Caco-2 (cell line): ENCODE measurements around the gene CCS. TPM values are rescaled to one million over a fixed set of nuclear protein-coding genes. Genes with fewer than 3 reads are reported as not detected.

Experiments
- BruUV-seq: library from RNA; stranded (reverse); fragments of 400-500 nt; replicated peaks from 2 replicates; lab custom pipeline; 2021; lab: Mats Ljungman, UMichigan
- CTCF ChIA-PET: fragments of 300-600 bp; sonication (Branson Sonifier 250); formaldehyde crosslinking; loops from one replicate; lab custom pipeline; 2022; ENCODE audit warnings: antibody characterized with exemption; lab: Charles Lee
- POLR2A ChIA-PET: fragments of 300-600 bp; sonication (Branson Sonifier 250); formaldehyde crosslinking; loops from one replicate; lab custom pipeline; 2022; ENCODE audit warnings: antibody characterized with exemption; lab: Charles Lee
- DNase-seq, 2 experiments: peaks; one replicate each; pipeline versions ENCODE4 v3.0.0 to v3.0.0-alpha.2; 2020 to 2022
- H3K27me3 ChIP-seq: replicated peaks from 2 replicates; pipeline ENCODE4 v1.6.0; 2011; ENCODE audit warnings: low read length; ENCODE audit not compliant: control insufficient read depth, insufficient read depth
- H3K36me3 ChIP-seq: 2 replicates; pipeline ENCODE4 v1.5.1; 2011; ENCODE audit warnings: low read length; ENCODE audit not compliant: control insufficient read depth, insufficient read depth
- H3K4me1 ChIP-seq: fragments of 250-450 bp; sonication (Bioruptor Pico); 2 replicates; pipeline ENCODE4 v1.5.1; 2020; ENCODE audit warnings: mild to moderate bottlenecking
- H3K4me3 ChIP-seq: 2 replicates; pipeline ENCODE4 v1.5.1; 2011; ENCODE audit warnings: low read depth, mild to moderate bottlenecking, control low read depth, low read length
- H3K9me3 ChIP-seq: fragments of 250-450 bp; sonication (Bioruptor Pico); 2 replicates; pipeline ENCODE4 v1.5.1; 2020; ENCODE audit warnings: mild to moderate bottlenecking, moderate library complexity
- H3K27ac Mint-ChIP-seq: one replicate; pipeline ENCODE4 v1.8.0; 2022; ENCODE audit warnings: mixed read lengths; ENCODE audit not compliant: unreplicated experiment
- H3K27me3 Mint-ChIP-seq: one replicate; pipeline ENCODE4 v1.8.0; 2022; ENCODE audit warnings: mixed read lengths; ENCODE audit not compliant: insufficient read depth, unreplicated experiment
- H3K36me3 Mint-ChIP-seq: one replicate; pipeline ENCODE4 v1.8.0; 2022; ENCODE audit warnings: mild to moderate bottlenecking, mixed read lengths; ENCODE audit not compliant: insufficient read depth, unreplicated experiment
- H3K4me1 Mint-ChIP-seq: one replicate; pipeline ENCODE4 v1.8.0; 2022; ENCODE audit warnings: low read depth, mixed read lengths; ENCODE audit not compliant: unreplicated experiment
- H3K4me3 Mint-ChIP-seq: one replicate; pipeline ENCODE4 v1.8.0; 2022; ENCODE audit warnings: mild to moderate bottlenecking, moderate library complexity, mixed read lengths; ENCODE audit not compliant: unreplicated experiment
- H3K9me3 Mint-ChIP-seq: one replicate; pipeline ENCODE4 v1.8.0; 2022; ENCODE audit warnings: mixed read lengths; ENCODE audit not compliant: unreplicated experiment
- intact Hi-C: fragments of 100-400 bp; cut with micrococcal nuclease; formaldehyde crosslinking; loops from one replicate; pipeline ENCODE4 v1.10.0; 2022; ENCODE audit not compliant: unreplicated experiment
- total RNA-seq: library from RNA; stranded (reverse); gene quantifications from 2 replicates; pipeline ENCODE4 v1.2.3, GENCODE V29; 2022
- TF ChIP-seq, protein P1 (sequence below), 2 experiments: fragments of 200-600 bp in 1 of 2; IDR thresholded peaks; 1 replicate in 1 of 2; 2 replicates in 1 of 2; pipeline versions ENCODE4 v1.5.1 to v1.8.0; 2011 to 2022; ENCODE audit warnings: antibody characterized with exemption in 1 of 2, control low read depth in 1 of 2, inconsistent platforms in 1 of 2, low read depth in 1 of 2, low read length in 1 of 2, mild to moderate bottlenecking in 1 of 2, moderate library complexity in 1 of 2; ENCODE audit not compliant: insufficient read depth in 1 of 2, severe bottlenecking in 1 of 2, unreplicated experiment in 1 of 2

Gene CCS
- total RNA-seq, 1 experiment from 2014 or later = 52.9 TPM

DNA sequence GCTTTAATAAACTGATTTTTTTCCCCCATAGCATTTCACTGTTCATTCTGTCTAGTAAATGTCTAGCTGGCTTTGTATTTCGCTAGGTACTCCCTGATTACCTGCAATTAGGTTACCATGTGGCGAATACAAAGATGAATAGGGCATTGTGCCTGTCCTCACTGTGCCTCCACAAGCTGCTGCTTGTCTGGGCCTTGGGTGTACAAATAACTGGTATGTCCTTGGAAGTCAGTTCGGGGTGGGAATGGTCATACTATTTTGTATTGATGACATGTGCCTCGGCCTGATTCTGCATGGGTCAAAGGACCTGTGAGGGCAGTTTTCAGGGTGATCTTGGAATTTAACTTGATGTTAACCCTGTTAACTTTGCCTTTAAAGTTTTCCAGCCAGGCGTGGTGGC lies 56.9 kb downstream of the CCS start:
- Mint-ChIP-seq H3K4me3 (no peak overlapping the region), H3K4me1 (peaks cover 17% of the 10 kb centered on the region), H3K27me3 (no peaks in the 10 kb centered on the region), H3K9me3 (no peaks in the 10 kb centered on the region), H3K27ac (peak overlapping the region; percentile 19), H3K36me3 (peaks cover 100% of the 10 kb centered on the region)
- Histone ChIP-seq H3K4me3 (no peak overlapping the region), H3K36me3 (peaks cover 4% of the 10 kb centered on the region; the same call in 1 of the 2 replicates), H3K27me3 (no peaks in the 10 kb centered on the region), H3K9me3 (no peaks in the 10 kb centered on the region), H3K4me1 (no peaks in the 10 kb centered on the region)
- no peak for DNase-seq
- POLR2A ChIA-PET = interaction anchor here (1.4 to 2.7 kb wide), 2 partner anchors 11 to 34 kb away, joined by 4 to 20 read pairs; partner anchors contain the start of gene RBM4
- no TSS peak for BruUV-seq
- intact Hi-C loops = no loop called here
- TF ChIP-seq, protein P1, sequence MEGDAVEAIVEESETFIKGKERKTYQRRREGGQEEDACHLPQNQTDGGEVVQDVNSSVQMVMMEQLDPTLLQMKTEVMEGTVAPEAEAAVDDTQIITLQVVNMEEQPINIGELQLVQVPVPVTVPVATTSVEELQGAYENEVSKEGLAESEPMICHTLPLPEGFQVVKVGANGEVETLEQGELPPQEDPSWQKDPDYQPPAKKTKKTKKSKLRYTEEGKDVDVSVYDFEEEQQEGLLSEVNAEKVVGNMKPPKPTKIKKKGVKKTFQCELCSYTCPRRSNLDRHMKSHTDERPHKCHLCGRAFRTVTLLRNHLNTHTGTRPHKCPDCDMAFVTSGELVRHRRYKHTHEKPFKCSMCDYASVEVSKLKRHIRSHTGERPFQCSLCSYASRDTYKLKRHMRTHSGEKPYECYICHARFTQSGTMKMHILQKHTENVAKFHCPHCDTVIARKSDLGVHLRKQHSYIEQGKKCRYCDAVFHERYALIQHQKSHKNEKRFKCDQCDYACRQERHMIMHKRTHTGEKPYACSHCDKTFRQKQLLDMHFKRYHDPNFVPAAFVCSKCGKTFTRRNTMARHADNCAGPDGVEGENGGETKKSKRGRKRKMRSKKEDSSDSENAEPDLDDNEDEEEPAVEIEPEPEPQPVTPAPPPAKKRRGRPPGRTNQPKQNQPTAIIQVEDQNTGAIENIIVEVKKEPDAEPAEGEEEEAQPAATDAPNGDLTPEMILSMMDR (IDR thresholded peaks at IDR 0.05; ENCODE audit: insufficient read depth in 1 of 2, low read depth in 1 of 2, low read length in 1 of 2, severe bottlenecking in 1 of 2, unreplicated experiment in 1 of 2) = no peak
- CTCF ChIA-PET = no interaction called here

- Mint-ChIP-seq H3K4me1 (peaks cover 13% of the 10 kb centered on the region), H3K36me3 (peaks cover 100% of the 10 kb centered on the region), H3K27me3 (no peaks in the 10 kb centered on the region), H3K27ac (peak overlapping the region; percentile 50), H3K9me3 (no peaks in the 10 kb centered on the region), H3K4me3 (no peak overlapping the region)
- Histone ChIP-seq H3K4me3 (no peak overlapping the region), H3K4me1 (no peaks in the 10 kb centered on the region), H3K36me3 (peaks cover 2% of the 10 kb centered on the region; the same call in 1 of the 2 replicates), H3K27me3 (no peaks in the 10 kb centered on the region), H3K9me3 (no peaks in the 10 kb centered on the region)
- ChIA-PET CTCF (no interaction called here), POLR2A (no interaction called here)
- DNase-seq = no peak
- TF ChIP-seq, protein P1 (IDR thresholded peaks at IDR 0.05; ENCODE audit: insufficient read depth in 1 of 2, low read depth in 1 of 2, low read length in 1 of 2, severe bottlenecking in 1 of 2, unreplicated experiment in 1 of 2) = no peak
- intact Hi-C loops = no loop called here
- no TSS peak for BruUV-seq
These were observed 58.0 kb downstream of the CCS start for GRCh38 chr11:66651016-66651415.

GRCh38 chr11:66652651-66653050 lies 59.7 kb downstream of the CCS start:
- Mint-ChIP-seq H3K9me3 (no peaks in the 10 kb centered on the region), H3K27me3 (no peaks in the 10 kb centered on the region), H3K4me3 (no peak overlapping the region), H3K4me1 (peaks cover 9% of the 10 kb centered on the region), H3K27ac (no peak overlapping the region), H3K36me3 (peaks cover 100% of the 10 kb centered on the region)
- ChIA-PET POLR2A (interaction anchor here (0.6 to 1.2 kb wide), 2 partner anchors 14 to 36 kb away, joined by 3 to 7 read pairs; partner anchors contain the start of gene RBM14), CTCF (interaction anchor here (0.6 to 0.9 kb wide), 2 partner anchors 15 to 22 kb away, joined by 3 to 5 read pairs; no protein-coding TSS in a partner anchor)
- BruUV-seq = TSS peak; percentile 4
- no peaks in the 10 kb centered on the region for H3K27me3 ChIP-seq
- TF ChIP-seq, protein P1 (IDR thresholded peaks at IDR 0.05; ENCODE audit: insufficient read depth in 1 of 2, low read depth in 1 of 2, low read length in 1 of 2, severe bottlenecking in 1 of 2, unreplicated experiment in 1 of 2) = no peak
- H3K9me3 ChIP-seq = no peaks in the 10 kb centered on the region
- no peaks in the 10 kb centered on the region for H3K4me1 ChIP-seq
- H3K4me3 ChIP-seq = no peak overlapping the region
- intact Hi-C loops = no loop called here
- H3K36me3 ChIP-seq = peaks cover 3% of the 10 kb centered on the region
- no peak for DNase-seq
